ENCODE data around the gene HLA-C. TPM values are rescaled to one million over a fixed set of nuclear protein-coding genes. Genes with fewer than 3 reads are reported as not detected.
A peak's percentile ranks its signal among the peaks of the same experiment; 100 is the strongest.
"Not testable (repeated sequence)": the region's sequence is repeated elsewhere in the genome, so short reads cannot be mapped to it uniquely, and the experiment has no call there.

Gene HLA-C
- polyA plus RNA-seq (ENCODE audit: insufficient read length in 4 of 4), result 100 to 1,000 TPM in 2 of 4 donors, 10 to 100 TPM in 2; 63.5 to 225 (median 116) TPM

DNA sequence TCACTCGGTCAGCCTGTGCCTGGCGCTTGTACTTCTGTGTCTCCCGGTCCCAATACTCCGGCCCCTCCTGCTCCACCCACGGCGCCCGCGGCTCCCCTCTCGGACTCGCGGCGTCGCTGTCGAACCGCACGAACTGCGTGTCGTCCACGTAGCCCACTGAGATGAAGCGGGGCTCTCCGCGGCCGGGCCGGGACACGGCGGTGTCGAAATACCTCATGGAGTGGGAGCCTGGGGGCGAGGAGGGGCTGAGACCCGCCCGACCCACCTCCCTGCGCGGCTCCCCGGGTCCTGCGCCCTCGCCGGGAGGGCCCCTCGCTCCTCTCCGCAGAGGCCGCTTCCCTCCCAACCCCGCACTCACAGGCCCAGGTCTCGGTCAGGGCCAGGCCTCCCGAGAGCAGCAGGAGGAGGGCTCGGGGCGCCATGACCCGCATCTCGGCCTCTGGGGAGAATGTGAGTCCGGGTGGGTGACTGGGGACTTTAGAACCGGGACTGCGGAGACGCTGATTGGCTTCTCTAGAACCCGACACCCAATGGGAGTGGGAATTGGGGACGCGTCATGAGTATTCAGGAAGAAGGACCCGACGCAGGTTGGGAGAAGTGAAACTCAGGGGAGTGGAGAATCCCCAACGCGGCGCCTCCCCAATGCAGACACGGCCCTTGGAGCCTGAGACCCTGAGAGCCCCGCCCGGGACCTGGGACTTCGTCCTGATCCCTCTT is at the start of gene HLA-C:
Gene HLA-C, minus strand, starts transcription at position 452 of the 717 bp plus-strand sequence. Its CDS starts 21 bp downstream, at position 431.
- DNase-seq (ENCODE audit: low read depth in 4 of 4, low spot score in 2 of 4), result peak; percentile 71 to 94 (median 78)

DNA sequence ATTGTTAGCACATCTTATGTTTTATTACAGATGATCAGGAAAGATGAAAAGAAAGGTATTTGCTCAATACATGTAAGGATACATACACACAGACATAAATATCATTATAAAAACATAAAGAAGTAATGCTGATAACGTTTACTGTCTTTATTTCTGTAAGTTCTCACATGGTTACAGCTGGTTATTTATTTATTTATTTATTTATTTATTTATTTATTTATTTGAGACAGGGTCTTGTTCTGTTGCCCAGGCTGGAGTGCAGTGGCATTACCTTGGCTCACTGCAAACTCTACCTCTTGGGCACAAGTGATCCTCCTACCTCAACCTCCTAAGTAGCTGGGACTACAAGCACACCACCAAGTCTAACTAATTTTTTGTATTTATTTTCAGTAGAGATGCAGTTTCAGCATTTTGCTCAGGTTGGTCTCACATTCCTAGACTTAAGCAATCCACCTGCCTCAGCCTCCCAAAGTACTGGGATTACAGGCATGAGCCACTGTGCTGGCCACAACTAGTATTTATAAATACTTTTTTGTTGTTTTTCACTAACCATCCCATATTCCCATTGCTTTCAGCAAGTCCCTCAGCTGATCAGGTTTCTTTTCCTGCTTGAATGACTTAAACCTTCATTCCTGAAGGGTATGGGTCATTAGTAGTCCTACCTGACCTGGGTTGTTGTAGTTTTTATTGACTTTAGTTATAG is 49.3 kb upstream of the HLA-C start:
- no peak for DNase-seq (ENCODE audit: low read depth in 4 of 4, low spot score in 2 of 4)

DNA sequence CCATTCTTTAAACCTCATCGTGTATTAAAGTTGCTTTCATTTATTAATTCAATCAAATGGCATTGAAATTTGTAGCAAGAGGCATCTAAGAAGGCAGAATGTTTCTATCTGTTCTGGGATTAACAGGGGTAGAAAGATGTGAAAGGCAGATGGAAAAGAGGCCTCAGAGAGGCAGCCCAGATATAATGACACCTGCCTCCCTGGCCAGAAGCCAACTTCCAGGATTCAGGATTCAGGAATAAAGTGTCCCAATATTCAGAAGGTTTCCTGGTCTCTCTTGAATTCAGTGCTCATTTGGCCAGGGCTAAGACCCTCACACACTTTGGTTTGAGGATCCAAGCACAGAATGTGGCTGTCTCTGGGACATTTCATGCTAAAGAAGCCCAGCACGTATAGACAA is 45.1 kb upstream of the HLA-C start:
- DNase-seq (ENCODE audit: low read depth in 4 of 4, low spot score in 2 of 4), result no peak

DNA sequence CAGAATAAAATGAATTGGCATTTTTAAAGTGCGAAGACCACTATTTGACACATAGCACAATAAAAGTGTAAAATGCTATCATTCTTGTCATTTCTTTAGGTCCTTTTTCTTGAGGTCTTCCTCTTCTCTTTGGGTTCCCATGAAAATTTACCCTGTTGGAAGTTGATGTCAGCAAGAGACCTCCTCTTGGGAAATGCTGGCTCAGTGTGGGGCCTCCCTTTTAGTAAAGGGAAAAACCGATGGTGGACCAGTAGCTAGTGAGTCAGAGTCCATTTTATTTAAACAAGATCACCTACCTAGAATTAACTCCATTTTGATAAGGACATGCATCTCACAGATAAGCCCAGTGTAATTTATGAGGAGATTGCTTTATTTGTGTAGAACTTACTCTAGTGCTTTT is 37.7 kb upstream of the HLA-C start:
- no peak for DNase-seq (ENCODE audit: low read depth in 4 of 4, low spot score in 2 of 4)

DNA sequence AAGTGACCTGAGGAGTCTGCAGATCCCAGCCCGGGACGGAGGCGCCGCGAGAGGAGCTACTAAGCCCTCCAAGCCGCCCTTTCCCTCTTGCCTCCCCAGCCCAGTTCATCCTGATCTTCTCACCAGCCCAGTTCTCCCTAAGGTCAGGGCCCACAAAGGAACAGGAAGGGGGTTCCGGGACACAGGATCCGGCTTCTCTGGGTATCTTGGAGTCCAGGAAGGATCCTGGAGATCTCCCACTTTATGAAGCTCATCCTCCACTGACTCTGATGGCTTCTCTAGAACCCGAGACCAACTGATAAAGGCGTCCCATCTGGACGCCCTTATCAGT is 36.9 kb upstream of the HLA-C start:
- no peak for DNase-seq (ENCODE audit: low read depth in 4 of 4, low spot score in 2 of 4)

DNA sequence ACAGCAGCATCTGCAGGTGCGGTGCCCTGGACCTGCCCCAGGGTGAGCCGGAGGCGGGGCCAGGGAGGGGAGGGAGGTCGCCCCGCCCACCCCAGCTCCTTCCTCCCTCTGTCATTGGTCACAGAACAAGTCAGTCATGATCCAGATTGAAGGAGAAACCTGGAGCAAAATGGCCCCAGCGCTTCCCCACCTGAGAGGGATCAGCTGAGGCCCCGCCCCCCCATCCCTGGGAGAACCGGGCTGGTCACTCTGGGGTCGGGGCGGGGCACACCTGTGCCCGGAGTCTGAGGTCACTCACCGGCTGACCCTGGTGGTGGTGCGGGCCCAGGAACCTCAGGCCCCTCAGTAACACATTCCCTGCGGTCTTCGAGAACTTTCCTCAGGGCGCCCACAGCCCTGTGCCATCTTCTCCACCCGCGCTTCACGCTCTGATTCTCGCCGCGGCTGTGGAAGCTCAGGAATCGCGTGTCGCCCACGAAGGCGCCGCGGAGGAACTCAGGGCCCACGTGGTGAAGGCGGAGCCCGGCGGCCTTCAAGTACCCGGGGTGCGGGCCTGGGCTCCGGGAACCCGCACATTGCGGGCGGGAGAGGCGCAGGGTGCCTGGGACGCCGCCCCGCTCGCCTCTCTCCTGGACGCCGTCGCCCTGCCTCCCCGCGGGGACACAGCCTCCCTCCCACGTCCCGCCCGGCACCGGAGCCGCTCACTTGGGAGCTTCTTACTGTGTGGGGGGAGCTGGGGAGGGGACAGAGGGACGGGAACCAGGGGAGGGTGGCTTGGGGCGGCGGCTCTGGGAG is 36.4 kb upstream of the HLA-C start:
- DNase-seq (ENCODE audit: low read depth in 4 of 4, low spot score in 2 of 4), result peak in 1 of 4 donors; percentile 6

DNA sequence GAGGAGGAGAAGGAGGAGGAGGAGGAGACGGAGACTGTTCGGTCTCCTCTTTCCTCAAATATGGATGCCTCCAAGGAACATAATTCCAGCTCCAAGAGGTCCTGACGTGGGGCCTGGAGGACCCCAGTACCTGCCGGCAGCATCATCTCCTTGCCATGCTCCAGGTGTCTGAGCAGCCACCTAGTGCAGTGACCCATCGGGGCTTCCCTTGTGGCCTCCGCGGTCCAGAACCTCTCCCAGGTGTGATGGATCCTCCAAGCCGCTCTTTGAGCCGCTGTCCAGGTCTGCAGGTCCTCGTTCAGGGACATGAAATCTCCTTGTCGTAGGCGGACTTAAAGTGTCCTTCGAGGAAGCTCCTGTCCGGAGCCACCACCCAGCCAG is 35.8 kb upstream of the HLA-C start:
- DNase-seq (ENCODE audit: low read depth in 4 of 4, low spot score in 2 of 4), result no peak

DNA sequence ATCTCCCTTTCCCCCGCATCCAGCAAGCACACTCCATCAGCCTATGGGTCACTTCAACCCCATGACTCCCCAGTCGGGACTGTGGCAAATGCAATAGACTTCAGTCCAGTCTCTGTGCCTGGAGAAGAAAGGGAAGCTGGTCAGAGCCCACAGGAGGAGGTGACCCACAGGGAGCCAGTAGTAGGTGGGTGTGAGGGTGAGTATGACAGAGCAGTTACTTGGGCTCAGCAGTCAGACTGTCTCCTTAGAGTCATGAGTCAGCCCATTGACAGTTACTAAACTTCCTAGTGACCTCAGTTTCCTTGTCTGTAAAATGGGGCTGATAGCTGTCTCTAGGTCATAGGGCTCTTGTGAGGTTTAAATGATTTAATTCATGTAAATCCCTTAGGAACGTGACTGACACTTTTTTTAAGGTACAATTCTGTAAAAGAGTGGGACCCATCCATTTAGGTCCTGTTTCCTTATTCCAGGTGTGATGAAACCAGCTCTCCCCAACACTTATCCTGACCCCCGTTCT is 33.9 kb upstream of the HLA-C start:
- DNase-seq (ENCODE audit: low read depth in 4 of 4, low spot score in 2 of 4), result no peak

DNA sequence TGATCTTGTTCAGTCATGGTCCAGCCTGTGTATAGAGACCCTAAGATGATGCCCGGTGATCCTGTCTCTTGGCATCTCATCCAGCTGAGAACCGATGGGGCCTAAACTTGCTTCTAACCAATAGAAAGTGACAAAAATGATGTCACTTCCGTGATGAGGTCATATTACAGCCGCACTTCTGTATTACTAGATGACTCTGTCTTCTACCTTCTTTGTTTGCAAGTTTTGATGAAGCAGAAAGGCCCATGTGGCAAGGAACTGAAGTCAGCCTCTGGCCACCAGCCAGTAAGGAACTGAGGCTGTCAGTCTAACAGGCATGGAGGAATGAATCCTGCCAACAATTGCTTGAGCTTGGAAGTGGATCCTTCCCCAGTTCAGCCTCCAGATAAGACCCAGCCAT is 32.8 kb upstream of the HLA-C start:
- no peak for DNase-seq (ENCODE audit: low read depth in 4 of 4, low spot score in 2 of 4)

DNA sequence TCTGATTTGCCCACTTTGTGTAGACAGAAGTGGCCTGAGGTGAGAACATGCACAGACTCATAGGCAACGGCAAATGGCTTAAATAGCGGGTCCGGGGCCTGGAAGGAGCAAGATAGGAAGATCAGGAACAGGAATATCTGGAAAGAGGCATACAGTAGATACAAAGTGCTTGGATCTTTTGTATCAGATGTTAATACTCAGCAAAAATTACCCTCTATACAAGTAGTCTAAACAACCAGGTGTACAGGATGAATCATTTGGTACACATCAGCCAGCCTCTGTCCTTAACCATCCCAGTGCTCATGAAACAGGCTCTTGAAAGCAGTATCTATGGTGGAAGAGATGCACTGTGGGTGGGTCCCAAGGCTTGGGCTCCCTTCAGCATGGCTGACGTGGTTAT is 28.9 kb upstream of the HLA-C start:
- no peak for DNase-seq (ENCODE audit: low read depth in 4 of 4, low spot score in 2 of 4)

DNA sequence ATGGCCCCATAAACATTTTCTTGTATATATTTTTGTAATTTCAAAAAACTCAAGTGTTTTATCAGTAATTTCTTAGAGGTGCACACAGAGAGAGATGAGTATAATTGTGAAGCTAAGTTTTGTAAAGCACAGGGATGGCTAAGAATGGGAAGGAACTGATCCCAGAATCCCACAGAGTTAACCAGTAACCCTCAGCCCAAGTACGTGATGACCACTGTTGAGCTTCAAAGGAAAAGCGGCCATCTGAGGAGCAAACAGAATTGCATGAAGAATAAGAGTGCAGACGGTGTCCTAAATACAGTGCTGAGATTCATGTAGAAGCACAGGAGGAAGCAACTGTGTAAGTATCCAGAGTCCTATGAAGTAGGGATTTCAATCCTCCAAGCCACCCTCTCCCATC is 28.1 kb upstream of the HLA-C start:
- no peak for DNase-seq (ENCODE audit: low read depth in 4 of 4, low spot score in 2 of 4)

DNA sequence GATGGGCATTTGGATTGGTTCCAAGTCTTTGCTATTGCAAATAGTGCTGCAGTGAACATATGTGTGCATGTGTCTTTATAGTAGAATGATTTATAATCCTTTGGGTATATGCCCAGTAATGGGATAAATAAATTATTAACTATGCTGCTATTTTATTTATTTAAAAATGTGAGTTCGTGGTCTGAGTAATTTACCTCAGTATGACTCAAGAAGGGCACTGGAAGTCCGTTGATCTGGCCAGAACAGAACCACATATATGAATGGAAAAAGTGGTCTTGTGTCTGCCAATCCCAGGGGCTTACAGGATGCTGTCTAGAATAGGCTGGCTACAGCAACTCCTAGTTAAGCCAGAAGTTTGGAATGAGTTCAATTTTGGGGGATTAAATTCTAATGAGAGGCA is 27.6 kb upstream of the HLA-C start:
- DNase-seq (ENCODE audit: low read depth in 4 of 4, low spot score in 2 of 4), result no peak

DNA sequence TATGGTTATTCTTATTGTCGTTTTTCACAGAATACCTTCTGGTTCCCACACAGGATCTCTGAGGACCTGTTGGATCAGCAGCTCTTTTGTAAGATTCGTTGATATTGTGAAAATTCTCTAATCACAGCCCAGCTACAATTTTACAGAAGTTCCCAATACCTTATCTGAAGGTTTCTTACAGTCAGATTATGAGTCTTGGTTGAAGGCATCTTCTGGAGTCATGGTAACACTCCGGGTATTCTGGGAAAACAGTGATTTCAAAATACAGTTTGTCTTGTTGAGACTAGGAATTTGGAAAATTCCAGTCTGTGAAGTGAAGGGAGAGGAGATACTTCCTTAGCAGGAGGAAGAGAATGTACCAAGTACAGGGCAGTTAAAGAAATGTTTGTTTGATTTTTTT is 22.2 kb upstream of the HLA-C start:
- DNase-seq (ENCODE audit: low read depth in 4 of 4, low spot score in 2 of 4), result no peak

DNA sequence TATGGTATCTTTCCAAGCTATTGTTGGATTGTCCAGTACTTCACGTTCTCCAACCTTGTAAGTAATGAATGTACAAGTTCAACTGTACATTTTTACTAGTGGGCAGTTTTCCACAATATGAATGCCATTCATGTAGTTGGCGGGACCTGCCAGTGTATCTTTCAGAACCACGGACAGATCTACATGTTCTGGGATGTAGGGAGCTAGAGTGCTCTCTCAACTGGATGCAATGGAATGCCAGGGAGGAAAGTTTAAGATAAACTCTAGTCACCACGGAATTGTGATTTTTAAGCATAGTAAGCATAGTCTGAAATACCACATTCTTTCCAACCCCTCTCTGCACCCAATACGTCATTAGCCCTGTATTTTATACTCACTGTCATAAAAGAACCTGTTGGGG is 21.5 kb upstream of the HLA-C start:
- peak in 2 of 4 donors; percentile 13 to 39 for DNase-seq (ENCODE audit: low read depth in 4 of 4, low spot score in 2 of 4)

DNA sequence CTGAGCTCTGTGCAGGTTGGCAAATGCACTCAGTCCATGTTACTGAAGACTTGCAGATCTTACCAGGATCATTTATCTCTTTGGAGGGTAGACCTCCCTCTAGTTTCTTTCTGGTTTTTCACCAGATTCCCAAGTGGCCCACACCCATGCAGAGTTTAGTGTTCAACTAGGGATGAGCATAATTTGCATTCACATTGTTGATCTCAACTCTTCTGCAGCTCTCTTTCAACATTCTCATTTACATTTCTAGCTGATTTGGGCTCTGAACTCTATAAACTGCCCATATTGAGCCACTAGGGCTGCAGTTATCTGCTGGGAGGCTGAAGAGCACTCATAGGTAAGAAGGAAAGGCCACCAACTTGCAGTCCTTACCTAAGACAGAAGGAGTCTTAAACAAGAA is 17.9 kb upstream of the HLA-C start:
- no peak for DNase-seq (ENCODE audit: low read depth in 4 of 4, low spot score in 2 of 4)

DNA sequence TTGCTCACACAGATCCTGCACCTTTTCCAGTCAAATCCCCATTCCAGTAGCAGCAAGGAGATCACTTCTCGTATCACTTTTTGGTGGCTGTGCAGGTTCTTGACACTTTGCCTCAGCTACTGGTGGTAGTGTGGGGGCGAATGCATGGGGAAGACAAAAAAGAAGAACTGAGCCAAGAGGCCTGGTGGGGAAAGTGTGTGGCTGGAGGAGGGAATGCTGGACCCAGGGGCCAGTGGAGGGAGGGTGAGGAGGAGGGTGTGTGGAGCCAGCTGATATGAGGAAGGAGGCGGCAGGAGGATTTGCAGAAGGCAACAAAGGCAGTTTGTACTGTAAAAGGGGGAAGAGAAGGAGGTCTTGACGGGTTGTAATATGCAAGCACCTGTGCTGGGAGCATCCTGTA is 15.7 kb upstream of the HLA-C start:
- no peak for DNase-seq (ENCODE audit: low read depth in 4 of 4, low spot score in 2 of 4)

DNA sequence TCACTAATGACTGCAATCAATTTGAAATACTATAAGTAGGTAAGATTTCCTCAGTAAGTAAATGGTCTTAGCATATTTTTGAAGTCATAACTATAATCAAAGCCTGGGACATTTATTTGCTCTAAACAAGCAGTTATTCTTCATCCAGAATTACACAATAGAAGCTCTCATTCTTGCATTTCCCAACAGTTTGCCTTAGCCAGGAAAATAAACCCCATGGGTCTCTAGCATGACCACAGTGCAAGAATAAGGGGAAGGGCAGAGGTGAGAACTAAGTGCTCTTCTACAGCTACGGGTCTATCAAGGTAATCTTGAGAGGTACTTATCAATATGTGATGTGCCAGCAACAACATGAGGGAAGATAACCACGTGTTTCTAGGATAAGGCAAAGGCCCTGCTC is 14.1 kb upstream of the HLA-C start:
- no peak for DNase-seq (ENCODE audit: low read depth in 4 of 4, low spot score in 2 of 4)

DNA sequence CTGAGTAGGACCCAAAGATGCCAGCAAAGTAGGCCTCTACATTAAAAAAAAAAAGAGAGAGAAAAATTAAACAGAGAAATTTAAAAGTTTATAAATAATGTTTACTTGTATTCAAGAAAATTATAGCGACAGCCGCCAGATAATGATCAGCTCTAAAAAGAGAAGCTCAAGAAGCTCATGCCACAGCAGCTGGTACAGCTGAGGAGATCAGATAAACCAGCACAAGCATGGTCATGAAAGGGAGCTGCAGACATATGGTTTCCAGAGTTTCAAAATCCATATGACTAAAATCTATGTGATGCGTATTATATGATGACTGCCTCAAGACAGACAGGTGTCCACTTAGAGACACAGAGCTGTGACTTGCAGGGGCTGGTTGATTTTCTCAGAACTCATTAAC is 13.6 kb upstream of the HLA-C start:
- DNase-seq (ENCODE audit: low read depth in 4 of 4, low spot score in 2 of 4), result no peak

DNA sequence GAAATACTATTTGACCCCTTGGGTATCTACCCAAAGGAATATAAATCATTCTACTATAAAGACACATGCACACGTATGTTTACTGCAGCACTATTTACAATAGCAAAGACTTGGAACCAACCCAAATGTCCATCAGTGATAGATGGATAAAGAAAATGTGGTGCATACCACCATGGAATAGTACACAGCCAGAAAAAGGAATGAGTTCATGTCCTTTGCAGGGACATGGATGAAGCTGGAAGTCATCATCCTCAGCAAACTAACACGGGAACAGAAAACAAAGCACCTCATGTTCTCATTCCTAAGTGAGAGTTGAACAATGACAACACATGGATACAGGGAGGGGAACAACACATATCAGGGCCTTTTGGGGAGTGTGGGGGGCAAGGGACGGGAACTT is 7.8 kb upstream of the HLA-C start:
- not testable (repeated sequence) for DNase-seq (ENCODE audit: low read depth in 4 of 4, low spot score in 2 of 4)

DNA sequence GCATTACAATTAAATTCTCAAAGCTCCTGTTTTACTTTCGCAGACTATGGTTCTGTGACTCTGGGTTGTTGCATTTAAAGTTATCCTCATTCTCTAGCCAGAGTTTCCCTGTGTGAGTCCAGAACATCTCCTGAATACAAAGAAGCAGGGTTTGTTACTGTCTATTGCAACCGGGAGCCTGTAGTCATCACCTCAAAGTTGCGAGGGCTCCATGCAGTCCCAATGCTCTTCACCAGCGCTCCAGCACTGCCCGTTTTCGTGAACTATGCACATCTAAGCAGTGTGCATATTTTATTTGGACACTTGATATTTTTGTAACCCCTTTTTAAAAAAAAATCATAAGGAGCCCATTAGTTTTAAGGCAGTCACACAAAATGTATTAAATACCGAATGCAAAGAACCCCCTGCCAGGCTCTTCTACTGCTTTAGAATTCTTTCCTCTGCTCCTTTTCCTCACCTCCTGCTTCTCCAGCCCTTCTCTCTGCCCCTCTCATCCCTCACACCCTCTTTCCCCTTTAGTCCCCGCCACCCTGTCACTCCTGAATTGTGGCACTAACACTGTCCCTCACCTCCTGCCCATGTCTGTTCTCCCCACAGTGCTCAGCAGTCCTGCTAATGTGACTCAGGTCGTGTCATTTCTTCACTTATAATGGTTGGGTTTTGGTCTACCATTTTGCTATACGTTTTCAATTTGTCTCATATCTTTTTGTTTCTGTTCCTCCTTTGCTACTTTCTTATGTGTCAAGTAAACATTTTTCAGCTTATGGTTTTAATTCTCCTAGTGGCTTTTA is 1.1 kb upstream of the HLA-C start:
- DNase-seq (ENCODE audit: low read depth in 4 of 4, low spot score in 2 of 4), result no peak

DNA sequence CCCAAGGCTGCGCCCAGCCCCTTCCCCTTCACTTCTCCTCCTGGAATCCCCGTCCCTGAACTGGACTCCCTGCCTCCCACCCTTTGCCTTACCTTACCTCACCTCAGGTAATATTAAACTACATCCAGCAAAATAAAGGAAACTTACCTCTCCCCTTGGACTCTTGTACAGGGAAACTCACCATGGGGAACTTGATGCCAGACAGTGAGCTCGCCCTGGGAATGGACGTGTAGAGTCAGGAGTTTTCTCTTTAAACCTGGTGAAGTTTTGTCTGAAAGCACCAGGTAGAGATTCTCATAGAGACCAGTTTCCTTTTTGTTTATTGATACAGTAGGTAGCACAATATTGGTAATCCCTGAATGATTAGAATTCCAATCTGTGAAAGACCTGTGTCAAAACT is 544 bp upstream of the HLA-C start:
- DNase-seq (ENCODE audit: low read depth in 4 of 4, low spot score in 2 of 4), result no peak
